Adrenal gland (tissue), 12 donors: ENCODE measurements around the gene VCAM1. TPM values are rescaled to one million over a fixed set of nuclear protein-coding genes. Genes with fewer than 3 reads are reported as not detected.

Experiments used
- DNase-seq, 7 donors: peaks; one replicate each; pipeline ENCODE4 v3.0.0-alpha.2; 2019 to 2020
- H3K27ac ChIP-seq, 5 donors: fragments of 200-600 bp; sonication (generic) in 4 of 5; 1 replicate in 3 of 5; 2 replicates in 2 of 5; pipeline versions ENCODE4 v1.5.1 to v1.8.0; 2016 to 2020; ENCODE audit warnings: mild to moderate bottlenecking in 1 of 5
- H3K27me3 ChIP-seq: fragments of 200-600 bp; 2 replicates; pipeline ENCODE4 v1.8.0; 2021
- H3K36me3 ChIP-seq, 2 donors: fragments of 200-600 bp; replicated peaks in 1 of 2; 1 replicate in 1 of 2; 2 replicates in 1 of 2; pipeline versions ENCODE4 v1.5.1 to v1.8.0; 2018 to 2022
- H3K4me1 ChIP-seq, 2 donors: fragments of 200-600 bp; replicated peaks in 1 of 2; 1 replicate in 1 of 2; 2 replicates in 1 of 2; pipeline versions ENCODE4 v1.5.1 to v1.8.0; 2018 to 2021
- H3K4me3 ChIP-seq, 4 donors: fragments of 200-600 bp; sonication (generic) in 3 of 4; one replicate each; pipeline ENCODE4 v1.5.1; 2016 to 2018
- H3K9me3 ChIP-seq, 3 donors: fragments of 200-600 bp; sonication (generic) in 1 of 3; replicated peaks in 1 of 3; 1 replicate in 2 of 3; 2 replicates in 1 of 3; pipeline versions ENCODE4 v1.5.1 to v1.8.0; 2016 to 2021
- POLR2A ChIP-seq, 2 donors: fragments of 450-650 bp; IDR thresholded peaks; one replicate each; pipeline ENCODE4 v1.6.1; 2017; ENCODE audit warnings: antibody characterized with exemption in 2 of 2, mild to moderate bottlenecking in 2 of 2, moderate library complexity in 1 of 2
- WGBS, 4 donors: extraction: QIAGEN DNeasy Blood & Tissue Kit in 2 of 4; methylation state at CpG; one replicate each; pipeline versions ENCODE4 v1.1.5 to v1.1.7; 2013 to 2017; 5-methylcytosine and 5-hydroxymethylcytosine counted together
- intact Hi-C, 2 donors: fragments of 100-400 bp; cut with DNase I; formaldehyde crosslinking; loops; one replicate each; pipeline versions ENCODE4 v1.14.1 to v1.15.0; 2022 to 2023
- polyA plus RNA-seq, 3 donors: library from polyadenylated mRNA; stranded (reverse); fragments of 200-250 nt in 2 of 3; fragments of 350-450 nt in 1 of 3; fragmentation: Illumina TruSeq in 1 of 3; extraction: RNeasy Lipid Tissue Mini Kit (QIAGEN cat#74804) in 1 of 3; gene quantifications; one replicate each; pipeline ENCODE4 v1.2.3, GENCODE V29; 2013 to 2014
- total RNA-seq, 9 donors: library from RNA; depleted of rRNA in 4 of 9; stranded (reverse); fragments of >200 nt in 4 of 9; fragments of 120-200 nt in 1 of 9; fragmentation: NEBNext Ultra II Directional in 1 of 9; extraction: Animal tissue kit (Norgen Biotek cat#: 25700) in 1 of 9; gene quantifications; one replicate each; pipeline versions ENCODE4 v1.1.0 to v1.2.4, GENCODE V29; 2013 to 2023
- TF ChIP-seq, protein P1 (sequence below), 6 experiments: fragments of 450-650 bp in 4 of 6; fragments of 200-600 bp in 2 of 6; sonication (generic) in 1 of 6; IDR thresholded peaks; 1 replicate in 5 of 6; 2 replicates in 1 of 6; pipeline versions ENCODE4 v1.5.1 to v1.8.0; 2016 to 2021; ENCODE audit warnings: antibody characterized with exemption in 6 of 6, mild to moderate bottlenecking in 2 of 6, moderate library complexity in 1 of 6
- donor health status: healthy with polysubstance abuse.
- donor health status: Bipolar disorder and iron deficiency.
- donor health status: DM: yes; HTN: yes; CAD: no.
- donor health status: DM: no; HTN: no; CAD: no.
- donor health status: DM: no; HTN: no; CAD: no.
- donor health status: DM: yes; HTN: yes; CAD: no.

VCAM1 gene
- total and polyA plus RNA-seq, 12 donors: 32.3 to 233 (median 78.3) TPM

DNA sequence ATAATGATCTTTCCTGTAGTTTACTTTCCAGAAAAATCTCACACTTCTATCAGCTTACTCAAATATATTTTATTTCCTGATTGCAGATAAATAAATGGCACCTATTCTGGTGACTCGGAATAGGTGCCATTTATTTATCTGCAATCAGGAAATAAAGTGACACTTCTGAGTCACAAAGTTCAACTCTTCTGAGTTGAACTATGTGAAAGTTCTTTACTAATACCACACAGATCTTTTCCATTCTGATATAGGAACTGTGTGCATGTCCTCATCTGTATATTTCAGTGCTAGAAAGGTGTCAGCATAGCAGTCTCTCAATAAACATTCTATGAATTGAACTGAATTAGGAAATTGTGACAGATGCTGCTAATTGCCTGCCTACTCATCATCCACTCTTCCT is 4.9 kb upstream of the VCAM1 start:
- no peak for DNase-seq
- no peak overlapping the region for H3K4me3 ChIP-seq
- 31 to 45% (median 38%) methylated on average over 1 of the region's 1 CpG for WGBS, 4 donors
- intact Hi-C loops: no loop called here
- H3K27me3 ChIP-seq: no peaks in the 10 kb centered on the region
- no peaks in the 10 kb centered on the region for H3K36me3 ChIP-seq
- H3K9me3 ChIP-seq: no peaks in the 10 kb centered on the region
- H3K4me1 ChIP-seq: peaks cover 3 to 27% of the 10 kb centered on the region in 2 donors
- H3K27ac ChIP-seq: no peak overlapping the region
- no peak for TF ChIP-seq POLR2A (IDR thresholded peaks at IDR 0.05)
- TF ChIP-seq, protein P1, sequence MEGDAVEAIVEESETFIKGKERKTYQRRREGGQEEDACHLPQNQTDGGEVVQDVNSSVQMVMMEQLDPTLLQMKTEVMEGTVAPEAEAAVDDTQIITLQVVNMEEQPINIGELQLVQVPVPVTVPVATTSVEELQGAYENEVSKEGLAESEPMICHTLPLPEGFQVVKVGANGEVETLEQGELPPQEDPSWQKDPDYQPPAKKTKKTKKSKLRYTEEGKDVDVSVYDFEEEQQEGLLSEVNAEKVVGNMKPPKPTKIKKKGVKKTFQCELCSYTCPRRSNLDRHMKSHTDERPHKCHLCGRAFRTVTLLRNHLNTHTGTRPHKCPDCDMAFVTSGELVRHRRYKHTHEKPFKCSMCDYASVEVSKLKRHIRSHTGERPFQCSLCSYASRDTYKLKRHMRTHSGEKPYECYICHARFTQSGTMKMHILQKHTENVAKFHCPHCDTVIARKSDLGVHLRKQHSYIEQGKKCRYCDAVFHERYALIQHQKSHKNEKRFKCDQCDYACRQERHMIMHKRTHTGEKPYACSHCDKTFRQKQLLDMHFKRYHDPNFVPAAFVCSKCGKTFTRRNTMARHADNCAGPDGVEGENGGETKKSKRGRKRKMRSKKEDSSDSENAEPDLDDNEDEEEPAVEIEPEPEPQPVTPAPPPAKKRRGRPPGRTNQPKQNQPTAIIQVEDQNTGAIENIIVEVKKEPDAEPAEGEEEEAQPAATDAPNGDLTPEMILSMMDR (IDR thresholded peaks at IDR 0.05): no peak

- TF ChIP-seq, protein P1 (IDR thresholded peaks at IDR 0.05): no peak
- no peak for TF ChIP-seq POLR2A (IDR thresholded peaks at IDR 0.05)
- DNase-seq: no peak
- peaks cover 9 to 27% of the 10 kb centered on the region in 2 donors for H3K4me1 ChIP-seq
- no peak overlapping the region for H3K27ac ChIP-seq
- 89 to 93% (median 92%) methylated on average over 6 of the region's 6 CpGs for WGBS, 4 donors
- intact Hi-C loops: no loop called here
- no peaks in the 10 kb centered on the region for H3K36me3 ChIP-seq
- H3K4me3 ChIP-seq: no peak overlapping the region
- H3K9me3 ChIP-seq: no peaks in the 10 kb centered on the region
- H3K27me3 ChIP-seq: no peaks in the 10 kb centered on the region
These were observed 2.3 kb upstream of the VCAM1 start for GRCh38 chr1:100717218-100717617.

DNA sequence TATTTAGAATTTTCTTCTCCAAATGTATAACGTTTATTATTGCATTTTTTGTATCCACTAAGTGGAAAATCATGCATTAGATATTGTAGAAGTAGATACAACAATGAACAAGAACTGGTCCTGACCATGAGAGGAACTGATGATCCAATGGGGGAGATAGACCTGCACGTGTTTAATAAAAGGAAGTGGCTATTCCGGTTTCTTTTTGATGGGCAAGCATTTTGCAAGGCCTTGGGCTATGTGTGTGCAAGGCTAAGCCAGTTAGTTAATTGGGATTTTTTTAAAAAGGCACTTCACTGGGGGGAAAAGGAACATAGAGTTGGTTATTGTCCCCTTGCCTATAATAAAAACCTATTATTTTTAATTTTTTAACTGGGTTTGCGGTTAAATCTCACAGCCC is 961 bp upstream of the VCAM1 start:
- 42 to 57% (median 51%) methylated on average over 4 of the region's 4 CpGs for WGBS, 4 donors
- Histone ChIP-seq H3K27ac (no peak overlapping the region), H3K4me3 (no peak overlapping the region), H3K4me1 (peaks cover 19 to 35% of the 10 kb centered on the region in 2 donors), H3K9me3 (no peaks in the 10 kb centered on the region), H3K27me3 (no peaks in the 10 kb centered on the region), H3K36me3 (no peaks in the 10 kb centered on the region)
- intact Hi-C loops: no loop called here
- TF ChIP-seq POLR2A (IDR thresholded peaks at IDR 0.05): no peak
- TF ChIP-seq, protein P1 (IDR thresholded peaks at IDR 0.05): no peak
- DNase-seq: no peak

DNA sequence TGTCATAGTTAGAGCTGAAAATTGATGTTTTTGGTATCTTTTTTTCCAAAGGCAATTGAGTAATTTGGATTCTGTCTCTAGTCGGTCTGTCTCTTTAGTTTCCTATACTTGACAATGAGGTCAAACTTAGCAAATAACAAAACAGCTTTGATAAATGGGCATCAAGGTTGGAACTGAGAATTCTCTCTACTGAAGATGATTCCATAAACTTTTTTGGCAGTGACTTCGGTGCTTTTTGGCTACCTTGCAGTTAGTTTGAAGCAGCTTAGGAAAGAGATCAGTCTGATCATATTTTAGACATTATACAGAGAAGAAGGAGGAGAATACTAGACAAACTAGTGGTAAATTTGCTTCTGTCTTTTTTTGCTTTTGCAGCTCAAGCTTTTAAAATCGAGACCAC is 559 bp downstream of the VCAM1 start:
- TF ChIP-seq, protein P1 (IDR thresholded peaks at IDR 0.05): no peak
- no peak for TF ChIP-seq POLR2A (IDR thresholded peaks at IDR 0.05)
- Histone ChIP-seq H3K27ac (peak overlapping the region; percentile 37 to 86 (median 67)), H3K4me1 (peaks cover 23 to 36% of the 10 kb centered on the region in 2 donors), H3K9me3 (no peaks in the 10 kb centered on the region), H3K4me3 (peak overlapping the region in 3 of 4 donors; percentile 7 to 60 (median 29)), H3K27me3 (no peaks in the 10 kb centered on the region), H3K36me3 (peaks cover 0 to 6% of the 10 kb centered on the region in 2 donors)
- WGBS, 4 donors: 18 to 24% (median 20%) methylated on average over 3 of the region's 3 CpGs
- intact Hi-C loops: loop anchor here in 1 of 2 donors (10.0 kb wide), 1 partner anchor 145 kb away; no protein-coding TSS in a partner anchor
- DNase-seq: no peak
